IPS-20b (cell line): Measurements from ENCODE around the gene SEPTIN8.

Source experiments
- H3K27ac ChIP-seq: one replicate; pipeline ENCODE4 v1.5.1; 2013; ENCODE audit warnings: low read length
- H3K27me3 ChIP-seq: 2 replicates; pipeline ENCODE4 v1.6.1; 2013; ENCODE audit warnings: mild to moderate bottlenecking, low read length, inconsistent platforms; ENCODE audit not compliant: insufficient read depth
- H3K36me3 ChIP-seq: 2 replicates; pipeline ENCODE4 v1.6.1; 2013; ENCODE audit warnings: low read depth, mild to moderate bottlenecking, inconsistent platforms, low read length, moderate library complexity; ENCODE audit not compliant: insufficient read depth
- H3K4me1 ChIP-seq: 2 replicates; pipeline ENCODE4 v1.6.1; 2013; ENCODE audit warnings: mild to moderate bottlenecking, control low read depth, inconsistent platforms, low read length, moderate library complexity; ENCODE audit not compliant: insufficient read depth
- H3K4me3 ChIP-seq: 2 replicates; pipeline ENCODE4 v1.5.1; 2013; ENCODE audit warnings: mild to moderate bottlenecking, low read length, inconsistent platforms
- H3K9ac ChIP-seq: 2 replicates; pipeline ENCODE4 v1.6.1; 2013; ENCODE audit warnings: low read depth, mild to moderate bottlenecking, inconsistent platforms, low read length, moderate library complexity
- H3K9me3 ChIP-seq: 2 replicates; pipeline ENCODE4 v1.6.1; 2013; ENCODE audit warnings: mild to moderate bottlenecking, low read depth, low read length, inconsistent platforms; ENCODE audit not compliant: insufficient read depth

The SEPTIN8 gene

GRCh38 chr5:132777209-132778069 is at the start of gene SEPTIN8:
Gene SEPTIN8 (minus strand): TSS chr5:132777239. CDS start chr5:132777137, 102 bp downstream.
- Histone ChIP-seq H3K27ac (no peak within 1 kb of the TSS), H3K9me3 (no peaks in the 10 kb centered on the region), H3K36me3 (no peaks in the 10 kb centered on the region), H3K27me3 (peaks cover 71% of the 10 kb centered on the region), H3K4me1 (peaks cover 9% of the 10 kb centered on the region), H3K9ac (peak within 1 kb of the TSS; percentile 36; the same call in 1 of the 2 replicates), H3K4me3 (peak within 1 kb of the TSS; percentile 72)

- no peak overlapping the region for H3K27ac ChIP-seq
- peaks cover 6% of the 10 kb centered on the region for H3K4me1 ChIP-seq
- no peaks in the 10 kb centered on the region for H3K36me3 ChIP-seq
- H3K4me3 ChIP-seq: peak overlapping the region; percentile 60; the same call in 1 of the 2 replicates
- no peaks in the 10 kb centered on the region for H3K9me3 ChIP-seq
- no peak overlapping the region for H3K9ac ChIP-seq
- peaks cover 88% of the 10 kb centered on the region for H3K27me3 ChIP-seq
Measured at GRCh38 chr5:132826424-132827082, 49.5 kb upstream of the SEPTIN8 start.

GRCh38 chr5:132825834-132826391 is 48.9 kb upstream of the SEPTIN8 start:
- Histone ChIP-seq H3K27me3 (peaks cover 86% of the 10 kb centered on the region), H3K9ac (peak overlapping the region; percentile 5; the same call in 1 of the 2 replicates), H3K27ac (no peak overlapping the region), H3K4me1 (peaks cover 6% of the 10 kb centered on the region), H3K36me3 (no peaks in the 10 kb centered on the region), H3K9me3 (no peaks in the 10 kb centered on the region), H3K4me3 (peak overlapping the region; percentile 60; the same call in 1 of the 2 replicates)

GRCh38 chr5:132825033-132825833 is 48.2 kb upstream of the SEPTIN8 start:
- Histone ChIP-seq H3K27ac (no peak overlapping the region), H3K9ac (peak overlapping the region; percentile 5; the same call in 1 of the 2 replicates), H3K4me3 (peak overlapping the region; percentile 60; the same call in 1 of the 2 replicates), H3K4me1 (peaks cover 6% of the 10 kb centered on the region), H3K36me3 (no peaks in the 10 kb centered on the region), H3K9me3 (no peaks in the 10 kb centered on the region), H3K27me3 (peaks cover 82% of the 10 kb centered on the region)

- H3K9me3 ChIP-seq: no peaks in the 10 kb centered on the region
- H3K27ac ChIP-seq: no peak overlapping the region
- H3K27me3 ChIP-seq: peaks cover 75% of the 10 kb centered on the region
- H3K4me1 ChIP-seq: peaks cover 6% of the 10 kb centered on the region
- H3K36me3 ChIP-seq: no peaks in the 10 kb centered on the region
- no peak overlapping the region for H3K9ac ChIP-seq
- H3K4me3 ChIP-seq: no peak overlapping the region
Measured at GRCh38 chr5:132824426-132824825, 47.4 kb upstream of the SEPTIN8 start.

GRCh38 chr5:132823481-132824050 is 46.5 kb upstream of the SEPTIN8 start:
- H3K4me1 ChIP-seq: peaks cover 6% of the 10 kb centered on the region
- H3K4me3 ChIP-seq: peak overlapping the region; percentile 57; the same call in 1 of the 2 replicates
- peaks cover 66% of the 10 kb centered on the region for H3K27me3 ChIP-seq
- H3K36me3 ChIP-seq: no peaks in the 10 kb centered on the region
- no peaks in the 10 kb centered on the region for H3K9me3 ChIP-seq
- no peak overlapping the region for H3K27ac ChIP-seq
- peak overlapping the region; percentile 61; the same call in 1 of the 2 replicates for H3K9ac ChIP-seq

- H3K27ac ChIP-seq: no peak overlapping the region
- no peaks in the 10 kb centered on the region for H3K9me3 ChIP-seq
- no peaks in the 10 kb centered on the region for H3K36me3 ChIP-seq
- peaks cover 61% of the 10 kb centered on the region for H3K27me3 ChIP-seq
- peak overlapping the region; percentile 61; the same call in 1 of the 2 replicates for H3K9ac ChIP-seq
- peak overlapping the region; percentile 57; the same call in 1 of the 2 replicates for H3K4me3 ChIP-seq
- peaks cover 6% of the 10 kb centered on the region for H3K4me1 ChIP-seq
Measured at GRCh38 chr5:132822650-132823480, 45.8 kb upstream of the SEPTIN8 start.

GRCh38 chr5:132821791-132822190 is 44.8 kb upstream of the SEPTIN8 start:
- H3K9ac ChIP-seq: no peak overlapping the region
- no peaks in the 10 kb centered on the region for H3K36me3 ChIP-seq
- peaks cover 6% of the 10 kb centered on the region for H3K4me1 ChIP-seq
- H3K27ac ChIP-seq: no peak overlapping the region
- no peak overlapping the region for H3K4me3 ChIP-seq
- H3K9me3 ChIP-seq: no peaks in the 10 kb centered on the region
- peaks cover 59% of the 10 kb centered on the region for H3K27me3 ChIP-seq

GRCh38 chr5:132821350-132821749 is 44.3 kb upstream of the SEPTIN8 start:
- Histone ChIP-seq H3K27ac (no peak overlapping the region), H3K9me3 (no peaks in the 10 kb centered on the region), H3K9ac (no peak overlapping the region), H3K36me3 (no peaks in the 10 kb centered on the region), H3K4me3 (no peak overlapping the region), H3K27me3 (peaks cover 59% of the 10 kb centered on the region), H3K4me1 (peaks cover 5% of the 10 kb centered on the region)

GRCh38 chr5:132820162-132820754 is 43.2 kb upstream of the SEPTIN8 start:
- Histone ChIP-seq H3K27me3 (peaks cover 59% of the 10 kb centered on the region), H3K9ac (no peak overlapping the region)

More at GRCh38 chr5:132820162-132820754, 43.2 kb upstream of the SEPTIN8 start:
- Histone ChIP-seq H3K27ac (no peak overlapping the region), H3K9me3 (no peaks in the 10 kb centered on the region), H3K4me1 (peaks cover 3% of the 10 kb centered on the region; the same call in 1 of the 2 replicates), H3K4me3 (no peak overlapping the region), H3K36me3 (no peaks in the 10 kb centered on the region)
